Measurements from ENCODE around the gene PGA4.
A peak's percentile ranks its signal among the peaks of the same experiment; 100 is the strongest.
"Not testable (repeated sequence)": the region's sequence is repeated elsewhere in the genome, so short reads cannot be mapped to it uniquely, and the experiment has no call there.

PGA4 gene

GRCh38 chr11:61222047-61222446 is at the start of gene PGA4:
Gene PGA4 (plus strand): TSS chr11:61222347. CDS start chr11:61222401, 54 bp downstream.
- not testable (repeated sequence) for DNase-seq (ENCODE audit: low read depth in 2 of 2)

GRCh38 chr11:61172356-61172755 is 49.8 kb upstream of the PGA4 start:
- no peak for DNase-seq (ENCODE audit: low read depth in 2 of 2)

- no peak for DNase-seq (ENCODE audit: low read depth in 2 of 2)
Measured at GRCh38 chr11:61172888-61173287, 49.3 kb upstream of the PGA4 start.

- DNase-seq (ENCODE audit: low read depth in 2 of 2): no peak
Measured at GRCh38 chr11:61173456-61173855, 48.7 kb upstream of the PGA4 start.

GRCh38 chr11:61174273-61174672 is 47.9 kb upstream of the PGA4 start:
- no peak for DNase-seq (ENCODE audit: low read depth in 2 of 2)

- no peak for DNase-seq (ENCODE audit: low read depth in 2 of 2)
Measured at GRCh38 chr11:61174949-61175348, 47.2 kb upstream of the PGA4 start.

GRCh38 chr11:61176446-61176845 is 45.7 kb upstream of the PGA4 start:
- DNase-seq (ENCODE audit: low read depth in 2 of 2): no peak

- DNase-seq (ENCODE audit: low read depth in 2 of 2): not testable (repeated sequence)
Measured at GRCh38 chr11:61180205-61180604, 41.9 kb upstream of the PGA4 start.

- no peak for DNase-seq (ENCODE audit: low read depth in 2 of 2)
Measured at GRCh38 chr11:61181489-61181888, 40.7 kb upstream of the PGA4 start.

- no peak for DNase-seq (ENCODE audit: low read depth in 2 of 2)
Measured at GRCh38 chr11:61183645-61184044, 38.5 kb upstream of the PGA4 start.

GRCh38 chr11:61186504-61186903 is 35.6 kb upstream of the PGA4 start:
- DNase-seq (ENCODE audit: low read depth in 2 of 2): no peak

GRCh38 chr11:61187505-61188130 is 34.5 kb upstream of the PGA4 start:
- peak; percentile 66 to 67 for DNase-seq (ENCODE audit: low read depth in 2 of 2)

- DNase-seq (ENCODE audit: low read depth in 2 of 2): no peak
Measured at GRCh38 chr11:61189933-61190332, 32.2 kb upstream of the PGA4 start.

- DNase-seq (ENCODE audit: low read depth in 2 of 2): no peak
Measured at GRCh38 chr11:61193596-61193995, 28.6 kb upstream of the PGA4 start.

- no peak for DNase-seq (ENCODE audit: low read depth in 2 of 2)
Measured at GRCh38 chr11:61194169-61194671, 27.9 kb upstream of the PGA4 start.

- DNase-seq (ENCODE audit: low read depth in 2 of 2): no peak
Measured at GRCh38 chr11:61194981-61195695, 27.0 kb upstream of the PGA4 start.

GRCh38 chr11:61195719-61196118 is 26.4 kb upstream of the PGA4 start:
- no peak for DNase-seq (ENCODE audit: low read depth in 2 of 2)

GRCh38 chr11:61198361-61198760 is 23.8 kb upstream of the PGA4 start:
- no peak for DNase-seq (ENCODE audit: low read depth in 2 of 2)

GRCh38 chr11:61198948-61199523 is 23.1 kb upstream of the PGA4 start:
- DNase-seq (ENCODE audit: low read depth in 2 of 2): no peak

GRCh38 chr11:61201476-61201875 is 20.7 kb upstream of the PGA4 start:
- DNase-seq (ENCODE audit: low read depth in 2 of 2): no peak

GRCh38 chr11:61202950-61203746 is 19.0 kb upstream of the PGA4 start, which contains the start of gene PGA3:
Gene PGA3 (plus strand): TSS chr11:61203515. CDS start chr11:61203565, 50 bp downstream.
- not testable (repeated sequence) for DNase-seq (ENCODE audit: low read depth in 2 of 2)

GRCh38 chr11:61203873-61204272 is 18.3 kb upstream of the PGA4 start:
- DNase-seq (ENCODE audit: low read depth in 2 of 2): not testable (repeated sequence)
